Spleen (tissue), 11 donors: ENCODE data around the gene PLEKHA4. TPM values are rescaled to one million over a fixed set of nuclear protein-coding genes. Genes with fewer than 3 reads are reported as not detected.

Source experiments
- DNase-seq: peaks from one replicate; pipeline ENCODE4 v3.0.0-alpha.2; 2020
- H3K27ac ChIP-seq, 8 donors: fragments of 200-600 bp; sonication (generic) in 7 of 8; 1 replicate in 4 of 8; 2 replicates in 4 of 8; pipeline versions ENCODE4 v1.5.0 to v1.8.0; 2016 to 2021; ENCODE audit warnings: inconsistent platforms in 4 of 8, mild to moderate bottlenecking in 4 of 8, moderate library complexity in 1 of 8
- H3K27me3 ChIP-seq, 7 donors: fragments of 200-600 bp; sonication (generic) in 6 of 7; replicated peaks in 1 of 7; 1 replicate in 4 of 7; 2 replicates in 3 of 7; pipeline versions ENCODE4 v1.5.0 to v1.8.0; 2016 to 2021; ENCODE audit warnings: inconsistent platforms in 3 of 7, mild to moderate bottlenecking in 1 of 7
- H3K36me3 ChIP-seq, 6 donors: fragments of 200-600 bp; sonication (generic) in 5 of 6; 1 replicate in 4 of 6; 2 replicates in 2 of 6; pipeline versions ENCODE4 v1.5.0 to v1.8.0; 2016 to 2021; ENCODE audit warnings: inconsistent platforms in 2 of 6
- H3K4me1 ChIP-seq, 6 donors: fragments of 200-600 bp; sonication (generic) in 5 of 6; 1 replicate in 3 of 6; 2 replicates in 3 of 6; pipeline versions ENCODE4 v1.5.0 to v1.8.0; 2016 to 2021; ENCODE audit warnings: inconsistent platforms in 3 of 6
- H3K4me3 ChIP-seq, 8 donors: fragments of 200-600 bp; sonication (generic) in 7 of 8; 1 replicate in 4 of 8; 2 replicates in 4 of 8; pipeline versions ENCODE4 v1.5.0 to v1.8.0; 2016 to 2021; ENCODE audit warnings: inconsistent platforms in 4 of 8, mild to moderate bottlenecking in 4 of 8, moderate library complexity in 2 of 8
- H3K9me3 ChIP-seq, 8 donors: fragments of 200-600 bp; sonication (generic) in 7 of 8; 1 replicate in 4 of 8; 2 replicates in 4 of 8; pipeline versions ENCODE4 v1.5.0 to v1.8.0; 2016 to 2021; ENCODE audit warnings: inconsistent platforms in 4 of 8
- CTCF ChIP-seq, 11 experiments: fragments of 200-600 bp in 7 of 11; fragments of 450-650 bp in 4 of 11; sonication (generic) in 4 of 11; IDR thresholded peaks in 8 of 11; conservative IDR thresholded peaks in 3 of 11; 1 replicate in 7 of 11; 2 replicates in 4 of 11; pipeline versions ENCODE4 v1.4.0 to v1.8.0; 2016 to 2021; ENCODE audit warnings: antibody characterized with exemption in 11 of 11, inconsistent platforms in 4 of 11, mild to moderate bottlenecking in 1 of 11
- POLR2A ChIP-seq, 3 donors: fragments of 450-650 bp; IDR thresholded peaks; one replicate each; pipeline ENCODE4 v1.5.1; 2017; ENCODE audit warnings: antibody characterized with exemption in 3 of 3, mild to moderate bottlenecking in 1 of 3
- POLR2AphosphoS5 ChIP-seq, 3 donors: sonication (generic); formaldehyde crosslinking; IDR thresholded peaks; one replicate each; pipeline ENCODE4 v1.5.1; 2017; ENCODE audit warnings: antibody characterized with exemption in 3 of 3
- WGBS, 5 donors: extraction: QIAGEN DNeasy Blood & Tissue Kit in 3 of 5; methylation state at CpG; one replicate each; pipeline versions ENCODE4 v1.1.5 to v1.1.7; 2013 to 2018; 5-methylcytosine and 5-hydroxymethylcytosine counted together
- intact Hi-C: fragments of 100-400 bp; cut with DNase I; formaldehyde crosslinking; loops from one replicate; pipeline ENCODE4 v1.15.0; 2023; ENCODE audit warnings: low total_unique reads
- polyA plus RNA-seq, 3 donors: library from polyadenylated mRNA; stranded (reverse); fragments of 200-250 nt; gene quantifications; one replicate each; pipeline ENCODE4 v1.2.1, GENCODE V29; 2013
- total RNA-seq, 7 donors: library from RNA; depleted of rRNA in 3 of 7; stranded (reverse); fragments of >200 nt in 3 of 7; fragmentation: NEBNext Ultra II Directional in 4 of 7; extraction: Animal tissue kit (Norgen Biotek cat#: 25700) in 4 of 7; gene quantifications; one replicate each; pipeline versions ENCODE4 v1.1.0 to v1.2.1, GENCODE V29; 2016 to 2021
- donor health status: healthy with polysubstance abuse.
- donor health status: DM: no; HTN: no; CAD: no; lungs with moderate emphysema.
- donor health status: DM: no; HTN: no; CAD: no.
- donor health status: Bipolar disorder and iron deficiency.
- donor health status: healthy.
- donor health status: DM: no; HTN: no; CAD: no.
- donor health status: DM: yes; HTN: yes; CAD: no.

Gene PLEKHA4
- total and polyA plus RNA-seq, 10 donors: 8.6 to 24.2 (median 14.9) TPM

DNA sequence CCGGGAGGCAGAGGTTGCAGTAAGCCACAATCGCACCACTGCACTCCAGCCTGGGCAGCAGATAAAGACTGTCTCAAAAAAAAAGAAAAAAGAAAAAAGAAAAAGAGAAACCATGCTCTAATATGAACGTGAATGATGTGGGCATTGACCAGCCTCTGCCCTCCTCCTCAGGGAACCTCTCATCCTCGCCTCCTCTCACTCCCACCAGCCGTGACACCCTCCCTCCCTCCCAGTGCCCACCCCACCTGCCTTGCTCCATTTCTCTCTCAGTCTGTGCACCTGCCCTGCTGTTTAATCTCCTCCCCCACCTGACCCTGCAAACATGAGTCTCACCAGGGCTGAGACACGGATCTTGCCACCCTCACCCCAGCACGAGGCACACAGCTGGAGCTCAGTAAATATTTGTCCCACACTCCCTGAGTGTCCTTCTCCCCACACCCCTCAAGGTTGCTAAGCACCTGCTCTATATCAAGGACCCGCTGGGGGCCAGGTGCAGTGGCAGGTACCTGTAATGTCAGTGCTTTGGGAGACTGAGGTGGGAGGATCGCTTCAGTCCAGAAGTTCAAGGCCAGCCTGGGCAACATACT lies 50.1 kb downstream of the PLEKHA4 start:
- H3K27ac ChIP-seq: peak overlapping the region in 4 of 8 donors; percentile 43 to 70 (median 58)
- H3K27me3 ChIP-seq: no peaks in the 10 kb centered on the region
- H3K36me3 ChIP-seq: no peaks in the 10 kb centered on the region
- no peaks in the 10 kb centered on the region for H3K9me3 ChIP-seq
- DNase-seq: no peak
- WGBS, 5 donors: 81 to 91% (median 84%) methylated on average over 9 of the region's 9 CpGs
- intact Hi-C loops: no loop called here
- H3K4me1 ChIP-seq: peaks cover 0 to 12% (median 6%) of the 10 kb centered on the region in 6 donors
- H3K4me3 ChIP-seq: no peak overlapping the region
- TF ChIP-seq POLR2AphosphoS5 (IDR thresholded peaks at IDR 0.05) (no peak), POLR2A (IDR thresholded peaks at IDR 0.05) (no peak), CTCF (IDR thresholded peaks at IDR 0.05 in 8 of 11, conservative IDR thresholded peaks at IDR 0.05 in 3 of 11) (no peak)

DNA sequence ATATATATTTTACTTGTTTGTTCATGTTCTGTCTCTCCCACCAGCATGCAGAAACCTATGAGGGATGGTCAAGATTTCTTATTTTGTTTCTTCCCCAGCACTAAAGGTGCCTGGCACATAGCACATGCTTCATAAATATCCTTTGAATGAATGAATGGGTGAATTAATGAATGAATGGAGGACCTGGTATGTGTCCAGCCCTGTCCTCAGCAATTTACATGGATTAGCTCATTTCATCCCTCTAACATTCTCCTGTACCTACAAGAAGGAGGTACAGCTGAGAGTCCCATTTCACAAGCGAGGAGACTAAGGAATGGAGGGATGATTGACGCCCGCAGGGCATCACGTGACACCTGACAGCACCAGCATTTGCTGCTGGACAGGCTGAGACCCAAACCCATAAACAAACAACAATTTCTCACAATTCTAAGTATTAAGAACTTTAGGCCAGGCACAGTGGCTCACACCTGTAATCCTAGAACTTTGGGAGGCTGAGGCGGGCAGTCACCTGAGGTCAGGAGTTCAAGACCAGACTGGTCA lies 50.8 kb downstream of the PLEKHA4 start:
- Histone ChIP-seq H3K36me3 (no peaks in the 10 kb centered on the region), H3K4me1 (peaks cover 0 to 15% (median 6%) of the 10 kb centered on the region in 6 donors), H3K4me3 (no peak overlapping the region), H3K27me3 (no peaks in the 10 kb centered on the region), H3K27ac (no peak overlapping the region), H3K9me3 (no peaks in the 10 kb centered on the region)
- no peak for DNase-seq
- TF ChIP-seq POLR2AphosphoS5 (IDR thresholded peaks at IDR 0.05) (no peak), CTCF (IDR thresholded peaks at IDR 0.05 in 8 of 11, conservative IDR thresholded peaks at IDR 0.05 in 3 of 11) (no peak), POLR2A (IDR thresholded peaks at IDR 0.05) (no peak)
- intact Hi-C loops: no loop called here
- 89 to 95% (median 92%) methylated on average over 5 of the region's 5 CpGs for WGBS, 5 donors

GRCh38 chr19:48815870-48816501 lies 52.4 kb downstream of the PLEKHA4 start:
- Histone ChIP-seq H3K27me3 (peaks cover 0 to 8% (median 0%) of the 10 kb centered on the region in 7 donors), H3K4me3 (no peak overlapping the region), H3K36me3 (no peaks in the 10 kb centered on the region), H3K27ac (peak overlapping the region in 3 of 8 donors; percentile 9 to 42 (median 35)), H3K4me1 (peaks cover 6 to 32% (median 21%) of the 10 kb centered on the region in 6 donors), H3K9me3 (no peaks in the 10 kb centered on the region)
- intact Hi-C loops: no loop called here
- DNase-seq: no peak
- WGBS, 5 donors: 51 to 63% (median 52%) methylated on average over 14 of the region's 14 CpGs
- TF ChIP-seq POLR2AphosphoS5 (IDR thresholded peaks at IDR 0.05) (no peak), CTCF (IDR thresholded peaks at IDR 0.05 in 8 of 11, conservative IDR thresholded peaks at IDR 0.05 in 3 of 11) (no peak), POLR2A (IDR thresholded peaks at IDR 0.05) (no peak)

DNA sequence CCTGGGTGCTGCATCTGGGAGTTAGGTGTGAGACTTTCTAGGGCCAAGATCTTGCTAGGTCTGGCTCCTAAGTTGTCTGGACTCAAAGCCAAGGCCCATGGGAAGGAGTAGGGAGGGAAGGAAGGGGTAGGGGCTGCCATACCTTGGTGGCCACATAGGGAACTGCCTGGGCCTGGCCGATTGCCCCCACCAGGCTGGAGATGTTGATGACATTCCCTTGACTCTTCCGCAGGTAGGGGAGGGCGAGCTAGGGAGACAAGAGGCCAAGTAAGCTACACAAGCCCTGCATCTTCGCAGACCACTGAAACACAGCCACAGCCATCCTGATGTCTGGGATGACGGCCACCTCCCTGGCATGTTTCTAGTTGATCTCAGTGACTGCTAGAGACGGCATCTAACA lies 53.5 kb downstream of the PLEKHA4 start:
- TF ChIP-seq CTCF (IDR thresholded peaks at IDR 0.05 in 8 of 11, conservative IDR thresholded peaks at IDR 0.05 in 3 of 11): no peak
- TF ChIP-seq POLR2AphosphoS5 (IDR thresholded peaks at IDR 0.05): no peak
- TF ChIP-seq POLR2A (IDR thresholded peaks at IDR 0.05): no peak
- no peak overlapping the region for H3K27ac ChIP-seq
- H3K36me3 ChIP-seq: no peaks in the 10 kb centered on the region
- H3K4me3 ChIP-seq: no peak overlapping the region
- H3K9me3 ChIP-seq: no peaks in the 10 kb centered on the region
- H3K4me1 ChIP-seq: peaks cover 11 to 43% (median 29%) of the 10 kb centered on the region in 6 donors
- no peak for DNase-seq
- intact Hi-C loops: no loop called here
- 83 to 96% (median 93%) methylated on average over 6 of the region's 6 CpGs for WGBS, 5 donors
- peaks cover 0 to 8% (median 0%) of the 10 kb centered on the region in 7 donors for H3K27me3 ChIP-seq
